T-cell (primary cell): ENCODE measurements around the gene FILIP1L. TPM values are rescaled to one million over a fixed set of nuclear protein-coding genes. Genes with fewer than 3 reads are reported as not detected.

Source experiments
- ATAC-seq, 4 experiments: fragments of 200-7000 bp in 3 of 4; fragments of 150-1000 bp in 1 of 4; cut with Tn5 transposase; replicated peaks in 1 of 4; 1 replicate in 3 of 4; 2 replicates in 1 of 4; pipeline ENCODE4 v1.10.0; 2021; ENCODE audit warnings: moderate library complexity in 3 of 4, mild to moderate bottlenecking in 2 of 4, moderate number of reproducible peaks in 1 of 4
- CTCF ChIA-PET, 2 donors: fragments of 300-600 bp; sonication (Branson Sonifier 250); formaldehyde crosslinking; loops; one replicate each; lab custom pipeline; 2022; ENCODE audit warnings: antibody characterized with exemption in 2 of 2; lab: Charles Lee
- POLR2A ChIA-PET, 2 donors: fragments of 300-600 bp; sonication (Branson Sonifier 250); formaldehyde crosslinking; loops; one replicate each; lab custom pipeline; 2022; ENCODE audit warnings: antibody characterized with exemption in 2 of 2; lab: Charles Lee
- DNase-seq, 35 experiments: peaks; one replicate each; pipeline versions ENCODE4 v3.0.0 to v3.0.0-alpha.2; 2013 to 2023
- H3K27ac ChIP-seq: one replicate; pipeline ENCODE4 v1.5.1; 2013; ENCODE audit warnings: low read length
- H3K27me3 ChIP-seq, 2 experiments: replicated peaks in 1 of 2; 1 replicate in 1 of 2; 2 replicates in 1 of 2; pipeline versions ENCODE4 v1.6.1 to v1.7.0; 2013; ENCODE audit warnings: low read length in 1 of 2, mixed read lengths in 1 of 2; ENCODE audit not compliant: control insufficient read depth in 2 of 2, insufficient read depth in 2 of 2; ENCODE audit errors: extremely low read depth in 1 of 2
- H3K36me3 ChIP-seq, 2 donors: 1 replicate in 1 of 2; 2 replicates in 1 of 2; pipeline versions ENCODE4 v1.6.1 to v1.7.0; 2013; ENCODE audit warnings: low read length in 1 of 2; ENCODE audit not compliant: control insufficient read depth in 2 of 2, insufficient read depth in 1 of 2; ENCODE audit errors: extremely low read depth in 1 of 2
- H3K4me1 ChIP-seq, 2 experiments: 1 replicate in 1 of 2; 2 replicates in 1 of 2; pipeline versions ENCODE4 v1.6.1 to v1.7.0; 2013; ENCODE audit warnings: low read length in 2 of 2, mixed read lengths in 1 of 2; ENCODE audit not compliant: insufficient read depth in 2 of 2, control insufficient read depth in 1 of 2; ENCODE audit errors: extremely low read depth in 1 of 2
- H3K4me3 ChIP-seq, 2 donors: 1 replicate in 1 of 2; 2 replicates in 1 of 2; pipeline versions ENCODE4 v1.5.1 to v1.7.0; 2013; ENCODE audit warnings: mild to moderate bottlenecking in 2 of 2, low read length in 1 of 2, moderate library complexity in 1 of 2; ENCODE audit not compliant: control insufficient read depth in 1 of 2; ENCODE audit errors: extremely low read depth in 1 of 2
- H3K9me3 ChIP-seq: 2 replicates; pipeline ENCODE4 v1.7.0; 2013
- H3K27ac Mint-ChIP-seq, 2 donors: one replicate each; pipeline ENCODE4 v1.8.0; 2020 to 2021; ENCODE audit warnings: mild to moderate bottlenecking in 2 of 2, mixed read lengths in 2 of 2
- H3K27me3 Mint-ChIP-seq, 2 donors: one replicate each; pipeline ENCODE4 v1.8.0; 2021 to 2022; ENCODE audit warnings: mixed read lengths in 2 of 2
- H3K36me3 Mint-ChIP-seq: one replicate; pipeline ENCODE4 v1.8.0; 2021; ENCODE audit warnings: mixed read lengths
- H3K4me1 Mint-ChIP-seq, 3 donors: one replicate each; pipeline ENCODE4 v1.8.0; 2020 to 2022; ENCODE audit warnings: mixed read lengths in 3 of 3, mild to moderate bottlenecking in 1 of 3
- H3K4me3 Mint-ChIP-seq, 3 donors: one replicate each; pipeline ENCODE4 v1.8.0; 2020 to 2022; ENCODE audit warnings: mild to moderate bottlenecking in 3 of 3, mixed read lengths in 3 of 3, moderate library complexity in 3 of 3
- H3K9me3 Mint-ChIP-seq, 3 donors: one replicate each; pipeline ENCODE4 v1.8.0; 2020 to 2022; ENCODE audit warnings: mixed read lengths in 3 of 3
- WGBS: methylation state at CpG from one replicate; pipeline ENCODE4 v1.1.5; 2013; ENCODE audit warnings: missing lambda C conversion rate; ENCODE audit not compliant: insufficient coverage; 5-methylcytosine and 5-hydroxymethylcytosine counted together
- total RNA-seq, 35 experiments: library from RNA in 6 of 35; stranded (reverse) in 6 of 35; fragments of 120-200 nt in 1 of 35; gene quantifications; one replicate each; pipeline versions ENCODE4 v1.2.1 to v1.2.4 and lab custom pipeline; 2013 to 2026

FILIP1L gene
- total RNA-seq, 5 donors from 2014 or later (not counting 1 experiment from before 2014, with no cell fraction given) = 0.10 to 0.38 (median 0.27) TPM; not detected in 1

DNA sequence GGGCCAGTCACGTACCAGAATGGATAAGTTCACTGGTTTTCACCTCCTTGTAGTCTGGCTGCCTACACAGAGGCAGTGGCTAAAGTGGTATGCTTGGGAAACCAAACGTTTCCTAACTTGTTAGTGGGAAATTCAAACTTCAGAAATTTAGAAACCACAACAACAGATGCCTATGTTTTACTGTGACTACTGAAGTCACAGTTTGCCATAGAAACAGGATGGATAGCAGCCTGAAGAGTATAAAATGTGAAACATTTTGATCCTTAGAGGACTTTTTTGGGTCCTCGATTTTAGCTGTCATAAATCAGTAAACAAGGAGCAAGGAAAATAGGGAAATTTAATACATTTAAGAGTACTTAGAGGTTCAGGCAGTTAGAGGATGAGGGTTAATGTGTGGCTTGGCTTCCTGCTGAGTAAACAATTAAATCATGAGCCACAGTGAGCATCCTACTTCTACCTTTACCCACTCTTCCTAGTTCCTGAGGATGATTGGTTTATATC is 248.0 kb downstream of the FILIP1L start:
- Mint-ChIP-seq H3K4me1 (peaks cover 27 to 39% (median 30%) of the 10 kb centered on the region in 3 donors), H3K27ac (no peak overlapping the region), H3K9me3 (no peaks in the 10 kb centered on the region), H3K4me3 (peak overlapping the region in 1 of 3 donors; percentile 22), H3K36me3 (peaks cover 15% of the 10 kb centered on the region), H3K27me3 (no peaks in the 10 kb centered on the region)
- ChIA-PET CTCF (interaction anchor here in 1 of 2 donors (0.5 kb wide), 1 partner anchor 847 kb away, joined by 3 read pairs; no protein-coding TSS in a partner anchor), POLR2A (interaction anchor here in 1 of 2 donors (0.6 kb wide), 1 partner anchor 20 kb away, joined by 4 read pairs; no protein-coding TSS in a partner anchor)
- no peaks in the 10 kb centered on the region for H3K36me3 ChIP-seq
- H3K4me1 ChIP-seq = peaks cover 0 to 15% of the 10 kb centered on the region in 2 experiments
- WGBS = no CpG with 5 or more reads among the region's 3 CpGs
- no peak overlapping the region for H3K4me3 ChIP-seq
- no peaks in the 10 kb centered on the region for H3K9me3 ChIP-seq
- DNase-seq (peak in 1 of 35 experiments; percentile 27), ATAC-seq (peak in 1 of 4 experiments; percentile 57)
- H3K27ac ChIP-seq = no peak overlapping the region
- H3K27me3 ChIP-seq = no peaks in the 10 kb centered on the region

DNA sequence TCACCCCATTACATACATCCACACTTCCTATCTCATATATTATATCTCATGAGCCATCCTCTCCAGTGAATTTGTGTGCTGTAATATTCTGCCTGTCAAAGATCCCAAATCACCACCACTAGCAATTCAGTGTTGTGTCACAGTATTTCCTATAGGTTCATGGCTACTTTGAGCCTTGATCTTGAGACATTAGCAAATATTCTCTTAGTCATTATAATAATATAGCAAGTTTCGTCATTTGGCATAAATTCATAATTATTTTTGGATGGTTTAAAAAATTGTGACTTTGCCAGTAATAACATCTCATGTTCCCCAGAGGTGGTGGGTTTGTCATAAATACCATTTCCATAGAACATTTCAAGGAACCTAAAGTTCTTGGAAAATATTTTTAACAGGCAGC is 249.0 kb downstream of the FILIP1L start:
- no peaks in the 10 kb centered on the region for H3K9me3 ChIP-seq
- no peaks in the 10 kb centered on the region for H3K27me3 ChIP-seq
- no peak overlapping the region for H3K27ac ChIP-seq
- WGBS = no CpG with 5 or more reads among the region's 1 CpG
- no peak overlapping the region for H3K4me3 ChIP-seq
- Mint-ChIP-seq H3K4me1 (peaks cover 27 to 39% (median 30%) of the 10 kb centered on the region in 3 donors), H3K36me3 (peaks cover 13% of the 10 kb centered on the region), H3K9me3 (no peaks in the 10 kb centered on the region), H3K4me3 (no peak overlapping the region), H3K27ac (no peak overlapping the region), H3K27me3 (no peaks in the 10 kb centered on the region)
- no peaks in the 10 kb centered on the region for H3K36me3 ChIP-seq
- no peak for ATAC-seq
- no peak for DNase-seq
- POLR2A ChIA-PET = no interaction called here
- CTCF ChIA-PET = no interaction called here
- peaks cover 0 to 15% of the 10 kb centered on the region in 2 experiments for H3K4me1 ChIP-seq

DNA sequence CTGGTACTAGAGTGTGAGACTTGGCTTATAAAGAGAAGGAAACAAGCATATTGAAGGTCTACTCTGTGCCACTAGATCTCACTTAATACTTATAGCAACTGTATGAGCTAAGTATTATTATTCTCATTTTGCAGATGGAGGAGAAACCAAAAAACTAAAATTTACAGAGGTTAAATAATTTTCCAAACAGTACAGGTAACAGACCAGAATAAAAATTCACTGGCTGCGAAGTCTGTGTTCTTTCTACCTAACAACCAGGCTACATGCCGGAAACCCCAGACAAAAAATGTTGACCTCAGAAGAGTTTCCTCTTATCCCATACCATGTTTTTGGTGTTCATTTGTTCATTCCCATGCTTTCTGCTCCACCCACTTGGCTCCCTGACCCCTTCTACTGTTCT is 250.0 kb downstream of the FILIP1L start:
- CTCF ChIA-PET = no interaction called here
- no peak overlapping the region for H3K4me3 Mint-ChIP-seq

DNA sequence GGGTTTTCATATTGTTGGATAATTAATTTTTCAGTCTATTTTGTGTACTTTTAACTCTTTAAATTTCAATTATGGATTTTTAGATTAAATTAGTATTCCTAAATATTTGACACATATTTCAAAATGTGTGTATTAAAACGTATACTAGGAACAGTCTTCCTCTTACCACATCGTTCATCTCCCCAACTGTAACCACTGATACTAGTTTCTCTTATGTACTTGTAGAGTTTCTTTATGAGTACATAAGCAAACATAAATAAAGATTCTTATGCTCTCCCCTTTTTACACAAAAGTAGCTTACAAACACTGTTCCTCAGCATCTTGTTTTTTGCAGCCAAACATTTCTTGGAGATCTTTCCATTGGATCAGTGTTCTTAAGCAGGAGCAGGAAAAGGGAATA is 250.7 kb downstream of the FILIP1L start:
- no CpG with 5 or more reads among the region's 2 CpGs for WGBS
- Mint-ChIP-seq H3K27ac (no peak overlapping the region), H3K9me3 (no peaks in the 10 kb centered on the region), H3K27me3 (no peaks in the 10 kb centered on the region), H3K4me3 (no peak overlapping the region), H3K4me1 (peaks cover 27 to 39% (median 30%) of the 10 kb centered on the region in 3 donors), H3K36me3 (peaks cover 13% of the 10 kb centered on the region)
- POLR2A ChIA-PET = no interaction called here
- H3K4me3 ChIP-seq = no peak overlapping the region
- peaks cover 0 to 15% of the 10 kb centered on the region in 2 experiments for H3K4me1 ChIP-seq
- no peaks in the 10 kb centered on the region for H3K36me3 ChIP-seq
- DNase-seq = no peak
- H3K27me3 ChIP-seq = no peaks in the 10 kb centered on the region
- no peak for ATAC-seq
- no peaks in the 10 kb centered on the region for H3K9me3 ChIP-seq
- no peak overlapping the region for H3K27ac ChIP-seq
- CTCF ChIA-PET = no interaction called here

More for the DNA sequence above, 250.0 kb downstream of the FILIP1L start:
- Histone ChIP-seq H3K4me3 (no peak overlapping the region), H3K27me3 (no peaks in the 10 kb centered on the region), H3K4me1 (peaks cover 0 to 15% of the 10 kb centered on the region in 2 experiments), H3K9me3 (no peaks in the 10 kb centered on the region), H3K27ac (no peak overlapping the region), H3K36me3 (no peaks in the 10 kb centered on the region)
- H3K36me3 Mint-ChIP-seq = peaks cover 11% of the 10 kb centered on the region
- H3K4me1 Mint-ChIP-seq = peaks cover 27 to 39% (median 30%) of the 10 kb centered on the region in 3 donors
- H3K9me3 Mint-ChIP-seq = no peaks in the 10 kb centered on the region
- POLR2A ChIA-PET = interaction anchor here in 1 of 2 donors (0.6 kb wide), 1 partner anchor 470 kb away, joined by 3 read pairs; no protein-coding TSS in a partner anchor
- no peaks in the 10 kb centered on the region for H3K27me3 Mint-ChIP-seq
- H3K27ac Mint-ChIP-seq = no peak overlapping the region
- ATAC-seq (no peak), DNase-seq (no peak)
- WGBS = 100% methylated on average over 2 of the region's 2 CpGs

DNA sequence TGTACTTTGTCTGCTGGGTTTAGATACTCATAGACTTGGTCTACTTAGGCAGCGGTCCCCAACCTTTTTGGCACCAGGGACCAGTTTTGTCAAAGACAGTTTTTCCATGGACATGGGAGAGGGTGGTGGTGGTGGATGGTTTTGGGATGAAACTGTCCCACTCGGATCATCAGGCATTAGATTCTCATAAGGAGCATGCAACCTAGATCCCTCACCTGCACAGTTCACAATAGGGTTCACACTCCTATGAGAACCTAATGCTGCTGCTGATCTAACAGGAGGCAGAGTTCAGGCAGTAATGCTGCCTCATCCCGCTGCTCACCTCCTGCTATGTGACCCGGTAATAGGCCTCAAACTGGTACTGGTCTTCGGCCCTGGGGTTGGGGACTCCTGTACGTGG is 251.3 kb downstream of the FILIP1L start:
- ChIA-PET CTCF (no interaction called here), POLR2A (no interaction called here)
- Mint-ChIP-seq H3K27me3 (no peaks in the 10 kb centered on the region), H3K36me3 (peaks cover 13% of the 10 kb centered on the region), H3K4me3 (no peak overlapping the region), H3K4me1 (peaks cover 24 to 36% (median 27%) of the 10 kb centered on the region in 3 donors), H3K27ac (no peak overlapping the region), H3K9me3 (no peaks in the 10 kb centered on the region)
- DNase-seq (no peak), ATAC-seq (no peak)
- no peak overlapping the region for H3K4me3 ChIP-seq
- no peaks in the 10 kb centered on the region for H3K27me3 ChIP-seq
- H3K36me3 ChIP-seq = no peaks in the 10 kb centered on the region
- WGBS = 100% methylated on average over 2 of the region's 6 CpGs
- no peaks in the 10 kb centered on the region for H3K9me3 ChIP-seq
- H3K27ac ChIP-seq = no peak overlapping the region
- H3K4me1 ChIP-seq = peaks cover 0 to 15% of the 10 kb centered on the region in 2 experiments

DNA sequence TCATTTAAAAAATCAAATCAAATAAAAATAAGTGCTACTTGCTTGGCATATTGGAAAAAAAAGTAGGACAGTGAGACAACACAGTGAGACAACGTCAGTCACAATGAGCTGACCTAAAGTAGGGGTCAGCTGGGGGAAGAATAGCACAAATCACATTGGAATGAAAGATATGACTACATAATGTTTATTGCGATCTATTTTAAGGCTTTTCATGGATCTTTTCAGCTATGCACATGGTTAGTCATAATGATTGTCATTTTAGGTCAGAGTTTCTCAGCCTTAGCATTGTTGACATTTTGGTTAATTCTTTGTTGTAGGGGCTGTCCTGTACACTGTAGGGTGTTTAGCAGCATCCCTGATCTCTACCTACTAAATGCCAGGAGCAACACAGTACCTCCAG is 252.1 kb downstream of the FILIP1L start:
- no peak overlapping the region for H3K4me3 Mint-ChIP-seq
- ATAC-seq (no peak), DNase-seq (no peak)
- POLR2A ChIA-PET = no interaction called here
- H3K4me1 ChIP-seq = peaks cover 0 to 13% of the 10 kb centered on the region in 2 experiments
- H3K4me1 Mint-ChIP-seq = peaks cover 16 to 28% (median 20%) of the 10 kb centered on the region in 3 donors
- H3K9me3 ChIP-seq = no peaks in the 10 kb centered on the region
- WGBS = 100% methylated on average over 1 of the region's 2 CpGs
- no peaks in the 10 kb centered on the region for H3K36me3 ChIP-seq
- no peaks in the 10 kb centered on the region for H3K9me3 Mint-ChIP-seq
- no peak overlapping the region for H3K27ac ChIP-seq
- H3K27me3 ChIP-seq = no peaks in the 10 kb centered on the region
- no peak overlapping the region for H3K4me3 ChIP-seq
- no peaks in the 10 kb centered on the region for H3K27me3 Mint-ChIP-seq
- H3K27ac Mint-ChIP-seq = no peak overlapping the region
- CTCF ChIA-PET = no interaction called here
- peaks cover 13% of the 10 kb centered on the region for H3K36me3 Mint-ChIP-seq
